ENCODE data around the gene EXT2.

EXT2 gene

DNA sequence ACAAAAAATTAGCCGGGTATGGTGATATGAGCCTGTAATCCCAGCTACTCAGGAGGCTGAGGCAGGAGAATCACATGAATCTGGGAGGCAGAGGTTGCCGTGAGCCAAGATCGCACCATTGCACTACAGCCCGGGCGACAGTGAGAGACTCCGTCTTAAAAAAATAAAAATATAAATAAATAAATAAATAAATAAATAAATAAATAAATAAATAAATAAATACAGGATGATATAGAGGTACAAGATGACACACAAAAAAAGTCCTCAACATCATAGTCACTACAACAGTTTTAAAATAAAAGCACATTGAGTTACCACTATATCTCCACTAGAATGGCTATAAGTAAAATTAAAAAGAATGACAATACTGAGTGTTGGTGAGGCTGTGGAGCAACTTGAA lies 116.7 kb downstream of the EXT2 start:
- H3K27me3 ChIP-seq (ENCODE audit: insufficient read depth, poor library complexity, severe bottlenecking): no peaks in the 10 kb centered on the region
- TF ChIP-seq SPI1 (IDR thresholded peaks at IDR 0.05; ENCODE audit: borderline replicate concordance, low read depth): no peak
- TF ChIP-seq, protein P1, sequence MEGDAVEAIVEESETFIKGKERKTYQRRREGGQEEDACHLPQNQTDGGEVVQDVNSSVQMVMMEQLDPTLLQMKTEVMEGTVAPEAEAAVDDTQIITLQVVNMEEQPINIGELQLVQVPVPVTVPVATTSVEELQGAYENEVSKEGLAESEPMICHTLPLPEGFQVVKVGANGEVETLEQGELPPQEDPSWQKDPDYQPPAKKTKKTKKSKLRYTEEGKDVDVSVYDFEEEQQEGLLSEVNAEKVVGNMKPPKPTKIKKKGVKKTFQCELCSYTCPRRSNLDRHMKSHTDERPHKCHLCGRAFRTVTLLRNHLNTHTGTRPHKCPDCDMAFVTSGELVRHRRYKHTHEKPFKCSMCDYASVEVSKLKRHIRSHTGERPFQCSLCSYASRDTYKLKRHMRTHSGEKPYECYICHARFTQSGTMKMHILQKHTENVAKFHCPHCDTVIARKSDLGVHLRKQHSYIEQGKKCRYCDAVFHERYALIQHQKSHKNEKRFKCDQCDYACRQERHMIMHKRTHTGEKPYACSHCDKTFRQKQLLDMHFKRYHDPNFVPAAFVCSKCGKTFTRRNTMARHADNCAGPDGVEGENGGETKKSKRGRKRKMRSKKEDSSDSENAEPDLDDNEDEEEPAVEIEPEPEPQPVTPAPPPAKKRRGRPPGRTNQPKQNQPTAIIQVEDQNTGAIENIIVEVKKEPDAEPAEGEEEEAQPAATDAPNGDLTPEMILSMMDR (IDR thresholded peaks at IDR 0.05; ENCODE audit: insufficient read depth, low read length): no peak
- H3K27ac ChIP-seq (replicated peaks): no peak overlapping the region
- no peak for DNase-seq (ENCODE audit: low read depth in 1 of 2, low spot score in 1 of 2)
- H3K4me3 ChIP-seq (replicated peaks; ENCODE audit: insufficient read depth, low read length): no peak overlapping the region

DNA sequence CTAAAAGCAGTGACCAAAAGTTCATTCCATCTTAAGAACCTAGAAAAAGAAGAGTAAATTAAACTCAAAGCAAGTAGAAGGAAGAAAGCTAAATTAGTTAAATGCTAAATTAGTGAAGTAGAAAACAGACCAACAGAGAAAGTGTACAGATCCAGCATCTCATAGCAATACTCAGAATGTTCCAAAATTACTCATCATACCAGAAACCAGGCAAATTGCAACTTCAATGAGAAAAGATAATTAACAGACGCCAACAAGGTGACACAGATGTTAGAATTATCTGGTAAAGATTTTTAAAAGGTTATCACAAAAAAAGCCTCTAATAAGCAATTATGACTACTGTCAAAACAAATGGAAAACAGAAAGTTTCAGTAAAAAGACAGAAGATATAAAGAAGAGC lies 117.7 kb downstream of the EXT2 start:
- DNase-seq (ENCODE audit: low read depth in 1 of 2, low spot score in 1 of 2): no peak
- no peak overlapping the region for H3K4me3 ChIP-seq (replicated peaks; ENCODE audit: insufficient read depth, low read length)
- no peak for TF ChIP-seq SPI1 (IDR thresholded peaks at IDR 0.05; ENCODE audit: borderline replicate concordance, low read depth)
- TF ChIP-seq GABPA (IDR thresholded peaks at IDR 0.05; ENCODE audit: low read depth): no peak
- TF ChIP-seq, protein P2, sequence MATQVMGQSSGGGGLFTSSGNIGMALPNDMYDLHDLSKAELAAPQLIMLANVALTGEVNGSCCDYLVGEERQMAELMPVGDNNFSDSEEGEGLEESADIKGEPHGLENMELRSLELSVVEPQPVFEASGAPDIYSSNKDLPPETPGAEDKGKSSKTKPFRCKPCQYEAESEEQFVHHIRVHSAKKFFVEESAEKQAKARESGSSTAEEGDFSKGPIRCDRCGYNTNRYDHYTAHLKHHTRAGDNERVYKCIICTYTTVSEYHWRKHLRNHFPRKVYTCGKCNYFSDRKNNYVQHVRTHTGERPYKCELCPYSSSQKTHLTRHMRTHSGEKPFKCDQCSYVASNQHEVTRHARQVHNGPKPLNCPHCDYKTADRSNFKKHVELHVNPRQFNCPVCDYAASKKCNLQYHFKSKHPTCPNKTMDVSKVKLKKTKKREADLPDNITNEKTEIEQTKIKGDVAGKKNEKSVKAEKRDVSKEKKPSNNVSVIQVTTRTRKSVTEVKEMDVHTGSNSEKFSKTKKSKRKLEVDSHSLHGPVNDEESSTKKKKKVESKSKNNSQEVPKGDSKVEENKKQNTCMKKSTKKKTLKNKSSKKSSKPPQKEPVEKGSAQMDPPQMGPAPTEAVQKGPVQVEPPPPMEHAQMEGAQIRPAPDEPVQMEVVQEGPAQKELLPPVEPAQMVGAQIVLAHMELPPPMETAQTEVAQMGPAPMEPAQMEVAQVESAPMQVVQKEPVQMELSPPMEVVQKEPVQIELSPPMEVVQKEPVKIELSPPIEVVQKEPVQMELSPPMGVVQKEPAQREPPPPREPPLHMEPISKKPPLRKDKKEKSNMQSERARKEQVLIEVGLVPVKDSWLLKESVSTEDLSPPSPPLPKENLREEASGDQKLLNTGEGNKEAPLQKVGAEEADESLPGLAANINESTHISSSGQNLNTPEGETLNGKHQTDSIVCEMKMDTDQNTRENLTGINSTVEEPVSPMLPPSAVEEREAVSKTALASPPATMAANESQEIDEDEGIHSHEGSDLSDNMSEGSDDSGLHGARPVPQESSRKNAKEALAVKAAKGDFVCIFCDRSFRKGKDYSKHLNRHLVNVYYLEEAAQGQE (IDR thresholded peaks at IDR 0.05; ENCODE audit: insufficient replicate concordance, low read depth): no peak
- no peaks in the 10 kb centered on the region for H3K27me3 ChIP-seq (ENCODE audit: insufficient read depth, poor library complexity, severe bottlenecking)
- H3K27ac ChIP-seq (replicated peaks): no peak overlapping the region

DNA sequence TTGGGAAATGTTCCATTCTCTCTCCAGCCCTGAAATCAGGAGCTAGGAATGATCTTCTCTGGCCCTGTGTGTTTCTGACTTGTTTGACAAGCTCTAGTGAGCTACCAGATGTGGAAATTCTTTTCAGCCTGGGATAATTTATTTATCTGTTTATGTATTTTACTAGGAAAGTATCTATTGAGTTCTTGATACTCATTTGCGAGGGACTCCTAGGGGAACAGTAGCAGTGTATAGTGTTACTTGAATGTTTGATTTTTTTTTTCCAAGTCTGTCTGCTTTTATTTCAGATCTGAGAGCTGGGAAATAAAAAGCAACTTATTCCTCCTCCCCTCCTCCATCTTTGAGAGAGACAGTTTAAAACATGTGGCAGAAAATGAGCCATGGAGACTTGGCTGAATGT lies 122.0 kb downstream of the EXT2 start:
- no peak overlapping the region for H3K4me3 ChIP-seq (replicated peaks; ENCODE audit: insufficient read depth, low read length)
- TF ChIP-seq, protein P2 (IDR thresholded peaks at IDR 0.05; ENCODE audit: insufficient replicate concordance, low read depth): no peak
- TF ChIP-seq POLR2AphosphoS5 (IDR thresholded peaks at IDR 0.05; ENCODE audit: low read depth) (no peak), SPI1 (IDR thresholded peaks at IDR 0.05; ENCODE audit: borderline replicate concordance, low read depth) (no peak)
- no peaks in the 10 kb centered on the region for H3K27me3 ChIP-seq (ENCODE audit: insufficient read depth, poor library complexity, severe bottlenecking)
- DNase-seq (ENCODE audit: low read depth in 1 of 2, low spot score in 1 of 2): no peak
- H3K27ac ChIP-seq (replicated peaks): no peak overlapping the region

DNA sequence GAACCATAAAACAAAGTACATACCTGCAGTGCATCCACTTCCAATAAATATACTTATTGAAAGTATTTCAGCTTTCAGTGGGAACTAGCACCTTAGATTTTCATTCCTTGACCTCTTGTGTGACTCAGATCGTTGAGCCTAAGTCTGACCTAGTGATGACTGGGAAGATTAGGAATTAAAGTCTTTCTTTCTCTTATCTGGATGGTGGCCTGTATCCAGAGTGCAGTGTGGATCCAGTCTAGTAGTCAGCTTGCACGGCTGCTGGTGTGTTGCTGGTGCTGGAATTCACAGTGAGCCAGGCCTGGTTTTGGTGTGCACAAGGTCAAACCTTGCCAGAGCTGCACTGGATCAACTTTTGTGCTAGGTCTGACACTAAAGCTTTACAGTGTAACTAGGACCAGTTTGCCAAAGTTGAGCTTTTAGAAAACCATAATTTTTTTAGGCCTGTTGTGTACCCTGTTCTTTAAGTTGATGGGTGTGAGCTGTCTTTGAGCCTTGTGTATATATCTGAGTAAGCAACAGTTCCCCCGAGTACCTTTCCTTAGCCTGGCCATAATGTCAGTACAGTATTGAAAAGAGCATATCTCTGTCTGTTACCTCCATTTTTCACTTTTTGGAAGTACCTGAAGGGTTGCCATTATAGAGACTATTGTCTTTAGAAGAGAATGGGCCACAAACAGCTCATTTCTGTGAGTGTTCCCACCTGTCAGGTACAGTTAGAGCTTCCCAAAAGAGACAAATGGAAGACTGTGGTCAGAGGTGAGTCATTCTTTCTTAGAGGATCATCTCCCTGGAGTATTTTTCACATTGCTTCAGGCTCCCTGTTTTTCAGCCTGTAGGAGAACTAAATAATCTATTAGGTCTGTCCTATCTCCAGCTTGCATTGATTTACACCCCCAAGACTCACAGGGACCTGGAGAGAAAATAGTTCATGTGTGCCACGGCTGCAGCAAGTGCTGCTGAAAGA lies 124.6 kb downstream of the EXT2 start:
- Histone ChIP-seq H3K27ac (replicated peaks) (no peak overlapping the region), H3K4me3 (replicated peaks; ENCODE audit: insufficient read depth, low read length) (no peak overlapping the region), H3K27me3 (ENCODE audit: insufficient read depth, poor library complexity, severe bottlenecking) (no peaks in the 10 kb centered on the region)
- DNase-seq (ENCODE audit: low read depth in 1 of 2, low spot score in 1 of 2): no peak
- no peak for TF ChIP-seq SPI1 (IDR thresholded peaks at IDR 0.05; ENCODE audit: borderline replicate concordance, low read depth)
- TF ChIP-seq, protein P1 (IDR thresholded peaks at IDR 0.05; ENCODE audit: insufficient read depth, low read length): no peak
- TF ChIP-seq GABPA (IDR thresholded peaks at IDR 0.05; ENCODE audit: low read depth): no peak
- TF ChIP-seq, protein P2 (IDR thresholded peaks at IDR 0.05; ENCODE audit: insufficient replicate concordance, low read depth): no peak
- TF ChIP-seq POLR2AphosphoS5 (IDR thresholded peaks at IDR 0.05; ENCODE audit: low read depth): no peak

All from HL-60 (cell line).